GM21390 (cell line): ENCODE measurements around the gene TLE5.

Source experiments
- ATAC-seq: cut with Tn5 transposase; IDR thresholded peaks from one replicate; pipeline ENCODE4 v1.9.1; 2021; ENCODE audit not compliant: unreplicated experiment

The TLE5 gene

GRCh38 chr19:3062165-3063105, at the start of gene TLE5:
TSS of gene TLE5 (minus strand) at chr19:3062495. CDS start at chr19:3062200, 295 bp downstream.
- no peak for ATAC-seq

- ATAC-seq, result no peak
These were observed 49.4 kb upstream of the TLE5 start for GRCh38 chr19:3111586-3112247.

- no peak for ATAC-seq
These were observed 48.0 kb upstream of the TLE5 start for GRCh38 chr19:3110126-3110825.

GRCh38 chr19:3109491-3109890, 47.2 kb upstream of the TLE5 start:
- no peak for ATAC-seq

- ATAC-seq, result no peak
These were observed 46.5 kb upstream of the TLE5 start for GRCh38 chr19:3108775-3109174.

- no peak for ATAC-seq
These were observed 45.4 kb upstream of the TLE5 start for GRCh38 chr19:3107658-3108057.

- no peak for ATAC-seq
These were observed 44.3 kb upstream of the TLE5 start for GRCh38 chr19:3106509-3107141.

- ATAC-seq, result no peak
These were observed 43.6 kb upstream of the TLE5 start for GRCh38 chr19:3105641-3106508.

- no peak for ATAC-seq
These were observed 42.4 kb upstream of the TLE5 start for GRCh38 chr19:3104708-3104983.

GRCh38 chr19:3102239-3103140, 40.2 kb upstream of the TLE5 start:
- no peak for ATAC-seq

- ATAC-seq, result no peak
These were observed 38.7 kb upstream of the TLE5 start for GRCh38 chr19:3100747-3101730.

- no peak for ATAC-seq
These were observed 38.0 kb upstream of the TLE5 start for GRCh38 chr19:3100331-3100730.

GRCh38 chr19:3099347-3100145, 37.3 kb upstream of the TLE5 start:
- ATAC-seq, result no peak

- ATAC-seq, result no peak
These were observed 36.4 kb upstream of the TLE5 start for GRCh38 chr19:3098515-3099346.

GRCh38 chr19:3098141-3098514, 35.8 kb upstream of the TLE5 start:
- ATAC-seq, result no peak

- no peak for ATAC-seq
These were observed 35.2 kb upstream of the TLE5 start for GRCh38 chr19:3097442-3097871.
